ENCODE results near the gene ABTB2. TPM values are rescaled to one million over a fixed set of nuclear protein-coding genes. Genes with fewer than 3 reads are reported as not detected.
A peak's percentile ranks its signal among the peaks of the same experiment; 100 is the strongest.

ABTB2 gene
- polyA plus RNA-seq, 2 of the 4 experiments (the other 2 are of a cell fraction), result 8.9 to 15.4 TPM

DNA sequence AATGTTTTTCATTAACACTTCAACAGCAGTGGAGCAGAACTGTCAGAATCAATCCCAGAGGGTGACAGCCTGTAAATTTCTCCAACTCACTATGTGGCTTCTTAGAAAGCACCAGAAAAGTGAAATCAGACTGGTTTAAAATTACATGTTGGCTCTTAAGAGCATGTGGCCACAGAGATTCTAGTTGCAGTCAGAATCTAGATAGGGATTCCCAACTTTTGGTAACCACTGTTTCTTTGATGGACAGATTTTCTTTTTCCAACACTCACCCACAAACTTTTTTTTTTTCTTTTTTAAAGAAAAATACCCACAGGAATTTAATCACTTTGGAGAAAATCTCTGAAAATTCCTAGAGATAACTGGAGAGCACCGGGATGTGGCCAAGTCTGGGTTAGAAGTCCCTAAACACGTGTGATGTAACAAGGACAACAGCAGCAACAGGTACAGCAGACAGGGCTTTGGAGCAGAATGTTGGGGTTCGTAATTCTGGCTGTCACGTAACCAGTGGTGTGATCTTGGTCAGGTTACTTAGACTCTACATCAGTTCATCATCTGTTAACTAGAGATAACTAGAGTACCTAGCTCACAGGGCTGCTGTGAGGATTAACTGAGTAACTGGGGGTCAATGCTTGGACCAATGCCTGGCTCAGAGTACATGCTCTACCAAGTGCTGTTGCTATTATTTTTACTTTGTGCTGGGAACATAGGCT, 152.3 kb downstream of the ABTB2 start (continued):
- TF ChIP-seq, protein P1, sequence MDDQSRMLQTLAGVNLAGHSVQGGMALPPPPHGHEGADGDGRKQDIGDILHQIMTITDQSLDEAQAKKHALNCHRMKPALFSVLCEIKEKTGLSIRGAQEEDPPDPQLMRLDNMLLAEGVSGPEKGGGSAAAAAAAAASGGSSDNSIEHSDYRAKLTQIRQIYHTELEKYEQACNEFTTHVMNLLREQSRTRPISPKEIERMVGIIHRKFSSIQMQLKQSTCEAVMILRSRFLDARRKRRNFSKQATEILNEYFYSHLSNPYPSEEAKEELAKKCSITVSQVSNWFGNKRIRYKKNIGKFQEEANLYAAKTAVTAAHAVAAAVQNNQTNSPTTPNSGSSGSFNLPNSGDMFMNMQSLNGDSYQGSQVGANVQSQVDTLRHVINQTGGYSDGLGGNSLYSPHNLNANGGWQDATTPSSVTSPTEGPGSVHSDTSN (IDR thresholded peaks at IDR 0.05), result no peak
- TF ChIP-seq, protein P2, sequence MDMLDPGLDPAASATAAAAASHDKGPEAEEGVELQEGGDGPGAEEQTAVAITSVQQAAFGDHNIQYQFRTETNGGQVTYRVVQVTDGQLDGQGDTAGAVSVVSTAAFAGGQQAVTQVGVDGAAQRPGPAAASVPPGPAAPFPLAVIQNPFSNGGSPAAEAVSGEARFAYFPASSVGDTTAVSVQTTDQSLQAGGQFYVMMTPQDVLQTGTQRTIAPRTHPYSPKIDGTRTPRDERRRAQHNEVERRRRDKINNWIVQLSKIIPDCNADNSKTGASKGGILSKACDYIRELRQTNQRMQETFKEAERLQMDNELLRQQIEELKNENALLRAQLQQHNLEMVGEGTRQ (IDR thresholded peaks at IDR 0.05), result no peak
- TF ChIP-seq HOXA7 (CRISPR knock-in tag; IDR thresholded peaks at IDR 0.05) (no peak), TP53 (CRISPR knock-in tag; IDR thresholded peaks at IDR 0.05) (no peak)

DNA sequence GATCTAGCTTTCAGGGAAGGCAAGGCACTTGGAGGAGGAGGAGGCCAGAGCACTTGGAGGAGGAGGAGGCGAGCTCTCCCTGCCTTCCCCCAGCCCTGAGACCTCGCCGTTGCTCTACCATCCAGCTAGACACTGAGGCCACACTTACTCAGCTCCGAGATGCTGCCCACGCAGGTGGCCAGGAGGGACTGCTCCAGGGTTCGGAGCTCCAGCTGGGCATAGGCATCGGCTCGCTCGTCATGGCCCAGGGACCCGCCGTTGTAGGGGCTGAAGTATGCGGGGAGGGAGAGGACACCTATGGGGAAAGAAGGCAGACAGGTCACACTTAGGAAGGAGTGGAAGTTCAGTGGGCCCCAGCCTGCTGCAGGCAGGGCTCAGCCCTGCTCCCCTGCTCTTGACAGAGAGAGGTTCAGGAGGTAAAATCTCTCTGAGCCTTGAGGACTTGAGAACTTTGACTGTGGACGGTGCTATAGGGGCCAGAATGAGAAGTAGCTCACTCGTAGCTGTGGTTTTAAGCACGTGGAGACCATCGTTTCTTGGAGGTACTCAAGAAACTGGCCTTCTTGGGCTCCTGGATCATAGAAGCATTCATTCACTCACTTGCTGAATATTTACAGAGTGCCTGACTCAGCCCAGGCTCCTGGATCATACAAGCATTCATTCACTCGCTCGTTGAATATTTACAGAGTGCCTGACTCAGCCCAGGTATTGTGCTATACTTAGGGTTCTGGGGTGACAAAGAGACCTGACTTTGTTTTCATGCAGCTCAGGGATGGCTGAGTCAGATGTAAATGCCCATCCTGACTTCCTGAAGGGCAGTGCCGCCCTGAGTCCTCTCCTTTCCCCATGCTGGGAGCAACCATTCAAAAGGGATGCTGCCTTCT, 153.2 kb downstream of the ABTB2 start:
- POLR2A ChIA-PET, result interaction anchor here (0.6 to 1.4 kb wide), 3 partner anchors 10 to 153 kb away, joined by 6 to 7 read pairs (median 7); partner anchors contain the start of gene ABTB2
- CTCF ChIA-PET, result interaction anchor here (0.7 to 3.6 kb wide), 13 partner anchors 11 to 216 kb away, joined by 3 to 17 read pairs (median 3); no protein-coding TSS in a partner anchor
- H3K4me3 ChIP-seq, result no peak overlapping the region
- peak overlapping the region; percentile 46 to 78 for H3K27ac ChIP-seq
- no peaks in the 10 kb centered on the region for H3K9me3 ChIP-seq
- H3K4me2 ChIP-seq, result peak overlapping the region; percentile 67
- 50% methylated on average over 16 of the region's 19 CpGs for WGBS (ENCODE audit: missing lambda C conversion rate)
- peaks cover 61% of the 10 kb centered on the region for H3K4me1 ChIP-seq
- FAIRE-seq (peak; percentile 68), ATAC-seq (peak; percentile 94), DNase-seq (ENCODE audit: low read depth in 1 of 2, low spot score in 1 of 2) (peak; percentile 89 to 93)
- TF ChIP-seq, protein P3, sequence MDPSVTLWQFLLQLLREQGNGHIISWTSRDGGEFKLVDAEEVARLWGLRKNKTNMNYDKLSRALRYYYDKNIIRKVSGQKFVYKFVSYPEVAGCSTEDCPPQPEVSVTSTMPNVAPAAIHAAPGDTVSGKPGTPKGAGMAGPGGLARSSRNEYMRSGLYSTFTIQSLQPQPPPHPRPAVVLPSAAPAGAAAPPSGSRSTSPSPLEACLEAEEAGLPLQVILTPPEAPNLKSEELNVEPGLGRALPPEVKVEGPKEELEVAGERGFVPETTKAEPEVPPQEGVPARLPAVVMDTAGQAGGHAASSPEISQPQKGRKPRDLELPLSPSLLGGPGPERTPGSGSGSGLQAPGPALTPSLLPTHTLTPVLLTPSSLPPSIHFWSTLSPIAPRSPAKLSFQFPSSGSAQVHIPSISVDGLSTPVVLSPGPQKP (IDR thresholded peaks at IDR 0.05; ENCODE audit: low read depth, low read length), result no peak
- TF ChIP-seq RAD21 (conservative IDR thresholded peaks at IDR 0.05 in 1 of 2, IDR thresholded peaks at IDR 0.05 in 1 of 2) (peak in 1 of 2 experiments; percentile 47; a peak in 3 of 5 replicates), NR3C1 (IDR thresholded peaks at IDR 0.05) (no peak), RFX5 (IDR thresholded peaks at IDR 0.05) (no peak), JUNB (IDR thresholded peaks at IDR 0.05) (peak; percentile 89), ZFP36 (IDR thresholded peaks at IDR 0.05; ENCODE audit: borderline replicate concordance, partially characterized antibody) (no peak), RCOR1 (IDR thresholded peaks at IDR 0.05; ENCODE audit: low read depth, low read length) (no peak), FOSB (CRISPR knock-in tag; IDR thresholded peaks at IDR 0.05) (no peak), JUN (IDR thresholded peaks at IDR 0.05) (peak; percentile 57 to 66; a peak in 2 of 5 replicates), MYC (IDR thresholded peaks at IDR 0.05; ENCODE audit: borderline replicate concordance, low read length) (0 out of 2 replicates have a peak, but pooled peaks have one; percentile 60), CHD2 (IDR thresholded peaks at IDR 0.05; ENCODE audit: low read length, partially characterized antibody) (no peak), KDM1A (IDR thresholded peaks at IDR 0.05; ENCODE audit: low read depth) (no peak), CBX8 (IDR thresholded peaks at IDR 0.05) (no peak), CHD4 (IDR thresholded peaks at IDR 0.05; ENCODE audit: borderline replicate concordance) (no peak), SMC3 (IDR thresholded peaks at IDR 0.05) (peak; percentile 25; the same call in 1 of the 3 replicates), ESRRA (IDR thresholded peaks at IDR 0.05; ENCODE audit: borderline replicate concordance, low read length) (no peak), SREBF2 (IDR thresholded peaks at IDR 0.05) (no peak), MAZ (IDR thresholded peaks at IDR 0.05; ENCODE audit: borderline replicate concordance, low read depth, low read length) (no peak), HDAC2 (IDR thresholded peaks at IDR 0.05) (no peak), TFCP2L1 (CRISPR knock-in tag; IDR thresholded peaks at IDR 0.05) (no peak), EP300 (IDR thresholded peaks at IDR 0.05) (no peak; a peak in 1 of 5 replicates), HOXB13 (CRISPR knock-in tag; IDR thresholded peaks at IDR 0.05; ENCODE audit: low read depth) (no peak), MAFK (IDR thresholded peaks at IDR 0.05; ENCODE audit: partially characterized antibody) (peak; percentile 89), ZNF302 (CRISPR knock-in tag; IDR thresholded peaks at IDR 0.05) (no peak), FOXS1 (CRISPR knock-in tag; IDR thresholded peaks at IDR 0.05) (no peak)
- TF ChIP-seq, protein P4, sequence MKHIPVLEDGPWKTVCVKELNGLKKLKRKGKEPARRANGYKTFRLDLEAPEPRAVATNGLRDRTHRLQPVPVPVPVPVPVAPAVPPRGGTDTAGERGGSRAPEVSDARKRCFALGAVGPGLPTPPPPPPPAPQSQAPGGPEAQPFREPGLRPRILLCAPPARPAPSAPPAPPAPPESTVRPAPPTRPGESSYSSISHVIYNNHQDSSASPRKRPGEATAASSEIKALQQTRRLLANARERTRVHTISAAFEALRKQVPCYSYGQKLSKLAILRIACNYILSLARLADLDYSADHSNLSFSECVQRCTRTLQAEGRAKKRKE (CRISPR knock-in tag; IDR thresholded peaks at IDR 0.05; ENCODE audit: low read depth), result no peak; the same call in 1 of the 2 replicates
- TF ChIP-seq, protein P5, sequence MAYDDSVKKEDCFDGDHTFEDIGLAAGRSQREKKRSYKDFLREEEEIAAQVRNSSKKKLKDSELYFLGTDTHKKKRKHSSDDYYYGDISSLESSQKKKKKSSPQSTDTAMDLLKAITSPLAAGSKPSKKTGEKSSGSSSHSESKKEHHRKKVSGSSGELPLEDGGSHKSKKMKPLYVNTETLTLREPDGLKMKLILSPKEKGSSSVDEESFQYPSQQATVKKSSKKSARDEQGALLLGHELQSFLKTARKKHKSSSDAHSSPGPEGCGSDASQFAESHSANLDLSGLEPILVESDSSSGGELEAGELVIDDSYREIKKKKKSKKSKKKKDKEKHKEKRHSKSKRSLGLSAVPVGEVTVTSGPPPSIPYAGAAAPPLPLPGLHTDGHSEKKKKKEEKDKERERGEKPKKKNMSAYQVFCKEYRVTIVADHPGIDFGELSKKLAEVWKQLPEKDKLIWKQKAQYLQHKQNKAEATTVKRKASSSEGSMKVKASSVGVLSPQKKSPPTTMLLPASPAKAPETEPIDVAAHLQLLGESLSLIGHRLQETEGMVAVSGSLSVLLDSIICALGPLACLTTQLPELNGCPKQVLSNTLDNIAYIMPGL (CRISPR knock-in tag; IDR thresholded peaks at IDR 0.05; ENCODE audit: borderline replicate concordance), result no peak
- TF ChIP-seq, protein P6, sequence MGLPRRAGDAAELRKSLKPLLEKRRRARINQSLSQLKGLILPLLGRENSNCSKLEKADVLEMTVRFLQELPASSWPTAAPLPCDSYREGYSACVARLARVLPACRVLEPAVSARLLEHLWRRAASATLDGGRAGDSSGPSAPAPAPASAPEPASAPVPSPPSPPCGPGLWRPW (IDR thresholded peaks at IDR 0.05), result no peak

Measured in A549 (cell line).